Esophagus muscularis mucosa (tissue), 4 donors: ENCODE measurements around the gene NUDT1. TPM values are rescaled to one million over a fixed set of nuclear protein-coding genes. Genes with fewer than 3 reads are reported as not detected.

Experiments used
- DNase-seq: peaks from one replicate; pipeline ENCODE4 v3.0.0-alpha.2; 2017; ENCODE audit errors: extremely low spot score
- H3K27ac ChIP-seq, 4 donors: fragments of 200-600 bp; sonication (generic); replicated peaks in 1 of 4; 1 replicate in 3 of 4; 2 replicates in 1 of 4; pipeline ENCODE4 v1.5.1; 2016 to 2019; ENCODE audit warnings: mild to moderate bottlenecking in 1 of 4
- H3K27me3 ChIP-seq, 4 donors: fragments of 200-600 bp; sonication (generic); one replicate each; pipeline versions ENCODE4 v1.5.1 to v1.6.0; 2016 to 2019
- H3K36me3 ChIP-seq, 4 donors: fragments of 200-600 bp; sonication (generic); one replicate each; pipeline ENCODE4 v1.5.1; 2016 to 2019
- H3K4me1 ChIP-seq, 4 donors: fragments of 200-600 bp; sonication (generic); one replicate each; pipeline ENCODE4 v1.5.1; 2016 to 2019
- H3K4me3 ChIP-seq, 4 donors: fragments of 200-600 bp; sonication (generic); 1 replicate in 2 of 4; 2 replicates in 2 of 4; pipeline ENCODE4 v1.5.1; 2016 to 2019; ENCODE audit warnings: mild to moderate bottlenecking in 4 of 4, moderate library complexity in 1 of 4
- H3K9me3 ChIP-seq, 4 donors: fragments of 200-600 bp; sonication (generic); 1 replicate in 3 of 4; 2 replicates in 1 of 4; pipeline ENCODE4 v1.5.1; 2016 to 2019
- CTCF ChIP-seq, 3 experiments: fragments of 200-600 bp in 2 of 3; fragments of 450-650 bp in 1 of 3; sonication (generic) in 2 of 3; IDR thresholded peaks; one replicate each; pipeline ENCODE4 v1.5.1; 2017 to 2019; ENCODE audit warnings: antibody characterized with exemption in 3 of 3, mild to moderate bottlenecking in 2 of 3, moderate library complexity in 1 of 3
- EP300 ChIP-seq: sonication (generic); formaldehyde crosslinking; IDR thresholded peaks from one replicate; pipeline ENCODE4 v1.6.1; 2017; ENCODE audit warnings: antibody characterized with exemption
- POLR2A ChIP-seq: fragments of 450-650 bp; IDR thresholded peaks from one replicate; pipeline ENCODE4 v1.6.1; 2017; ENCODE audit warnings: antibody characterized with exemption, moderate library complexity, mild to moderate bottlenecking, low read depth
- POLR2AphosphoS5 ChIP-seq, 2 donors: sonication (generic); formaldehyde crosslinking; IDR thresholded peaks; one replicate each; pipeline ENCODE4 v1.6.1; 2017; ENCODE audit warnings: antibody characterized with exemption in 2 of 2
- WGBS: methylation state at CpG from one replicate; pipeline ENCODE4 v1.1.5; 2018; 5-methylcytosine and 5-hydroxymethylcytosine counted together
- intact Hi-C: fragments of 100-400 bp; cut with DNase I; formaldehyde crosslinking; loops from one replicate; pipeline ENCODE4 v1.15.1; 2023
- total RNA-seq, 4 donors: library from RNA; depleted of rRNA; stranded (reverse); fragments of >200 nt; gene quantifications; one replicate each; pipeline versions ENCODE4 v1.1.0 to v1.2.1, GENCODE V29; 2016

Gene NUDT1
- total RNA-seq, 4 donors from 2014 or later = 10.9 to 18.7 (median 18.0) TPM

GRCh38 chr7:2214636-2215035, 27.4 kb upstream of the NUDT1 start:
- H3K4me1 ChIP-seq = peaks cover 1 to 5% (median 2%) of the 10 kb centered on the region in 4 donors
- intact Hi-C loops = loop anchor here (5.0 kb wide), 2 partner anchors 547 to 632 kb away; no protein-coding TSS in a partner anchor
- no peak overlapping the region for H3K4me3 ChIP-seq
- TF ChIP-seq CTCF (IDR thresholded peaks at IDR 0.05) = no peak
- TF ChIP-seq POLR2A = no peak
- H3K27me3 ChIP-seq = no peaks in the 10 kb centered on the region
- H3K27ac ChIP-seq = no peak overlapping the region
- no peaks in the 10 kb centered on the region for H3K9me3 ChIP-seq
- DNase-seq = no peak
- peaks cover 65 to 99% (median 87%) of the 10 kb centered on the region in 4 donors for H3K36me3 ChIP-seq
- WGBS = 91% methylated on average over 9 of the region's 9 CpGs

GRCh38 chr7:2215851-2216250, 26.2 kb upstream of the NUDT1 start:
- 96% methylated on average over 5 of the region's 17 CpGs for WGBS
- no peak for TF ChIP-seq EP300
- no peak for TF ChIP-seq CTCF (IDR thresholded peaks at IDR 0.05)
- no peak for TF ChIP-seq POLR2AphosphoS5 (IDR thresholded peaks at IDR 0.05)
- TF ChIP-seq POLR2A = no peak
- peaks cover 65 to 100% (median 93%) of the 10 kb centered on the region in 4 donors for H3K36me3 ChIP-seq
- peaks cover 0 to 5% (median 0%) of the 10 kb centered on the region in 4 donors for H3K4me1 ChIP-seq
- DNase-seq = no peak
- no peak overlapping the region for H3K4me3 ChIP-seq
- intact Hi-C loops = loop anchor here (5.0 kb wide), 1 partner anchor 634 kb away; no protein-coding TSS in a partner anchor
- H3K27me3 ChIP-seq = no peaks in the 10 kb centered on the region
- no peak overlapping the region for H3K27ac ChIP-seq
- no peaks in the 10 kb centered on the region for H3K9me3 ChIP-seq

GRCh38 chr7:2217206-2217605, 24.8 kb upstream of the NUDT1 start:
- Histone ChIP-seq H3K4me1 (peaks cover 0 to 5% (median 0%) of the 10 kb centered on the region in 4 donors), H3K36me3 (peaks cover 53 to 100% (median 93%) of the 10 kb centered on the region in 4 donors), H3K9me3 (no peaks in the 10 kb centered on the region), H3K27ac (no peak overlapping the region), H3K4me3 (no peak overlapping the region), H3K27me3 (no peaks in the 10 kb centered on the region)
- DNase-seq = no peak
- 91% methylated on average over 10 of the region's 10 CpGs for WGBS
- TF ChIP-seq CTCF (IDR thresholded peaks at IDR 0.05) (no peak), POLR2A (no peak), POLR2AphosphoS5 (IDR thresholded peaks at IDR 0.05) (no peak), EP300 (no peak)
- intact Hi-C loops = loop anchor here (5.0 kb wide), 1 partner anchor 635 kb away; no protein-coding TSS in a partner anchor

- TF ChIP-seq POLR2AphosphoS5 (IDR thresholded peaks at IDR 0.05) = no peak
- TF ChIP-seq CTCF (IDR thresholded peaks at IDR 0.05) = no peak
- no peak for TF ChIP-seq POLR2A
- no peak for TF ChIP-seq EP300
- 85% methylated on average over 16 of the region's 19 CpGs for WGBS
- Histone ChIP-seq H3K36me3 (peaks cover 46 to 100% (median 93%) of the 10 kb centered on the region in 4 donors), H3K4me1 (peaks cover 0 to 5% (median 0%) of the 10 kb centered on the region in 4 donors), H3K4me3 (no peak overlapping the region), H3K9me3 (no peaks in the 10 kb centered on the region), H3K27me3 (no peaks in the 10 kb centered on the region), H3K27ac (no peak overlapping the region)
- intact Hi-C loops = loop anchor here (5.0 kb wide), 1 partner anchor 636 kb away; no protein-coding TSS in a partner anchor
- no peak for DNase-seq
Measured at GRCh38 chr7:2217716-2218443, 24.1 kb upstream of the NUDT1 start.

GRCh38 chr7:2218444-2218785, 23.6 kb upstream of the NUDT1 start:
- 83% methylated on average over 7 of the region's 9 CpGs for WGBS
- Histone ChIP-seq H3K4me1 (peaks cover 0 to 5% (median 0%) of the 10 kb centered on the region in 4 donors), H3K4me3 (no peak overlapping the region), H3K9me3 (no peaks in the 10 kb centered on the region), H3K27ac (no peak overlapping the region), H3K36me3 (peaks cover 42 to 100% (median 92%) of the 10 kb centered on the region in 4 donors), H3K27me3 (no peaks in the 10 kb centered on the region)
- no peak for DNase-seq
- intact Hi-C loops = loop anchor here (5.0 kb wide), 1 partner anchor 636 kb away; no protein-coding TSS in a partner anchor
- TF ChIP-seq POLR2AphosphoS5 (IDR thresholded peaks at IDR 0.05) = no peak
- TF ChIP-seq CTCF (IDR thresholded peaks at IDR 0.05) = no peak
- no peak for TF ChIP-seq POLR2A
- no peak for TF ChIP-seq EP300
